ENCODE measurements around the gene PCP4L1.
"Not testable (repeated sequence)": the region's sequence is repeated elsewhere in the genome, so short reads cannot be mapped to it uniquely, and the experiment has no call there.

PCP4L1 gene

GRCh38 chr1:161258439-161259344, at the start of gene PCP4L1:
TSS of gene PCP4L1 (plus strand) at chr1:161258745. CDS start at chr1:161258975, 230 bp downstream.
- DNase-seq (ENCODE audit: extremely low spot score, insufficient read length, low read depth) (peak; percentile 43), FAIRE-seq (peak; percentile 35)

GRCh38 chr1:161209790-161210409, 48.6 kb upstream of the PCP4L1 start:
- DNase-seq (ENCODE audit: extremely low spot score, insufficient read length, low read depth) = peak; percentile 55
- FAIRE-seq = peak; percentile 66

- FAIRE-seq = no peak
- no peak for DNase-seq (ENCODE audit: extremely low spot score, insufficient read length, low read depth)
Observed at GRCh38 chr1:161214369-161214768, 44.2 kb upstream of the PCP4L1 start.

- FAIRE-seq (no peak), DNase-seq (ENCODE audit: extremely low spot score, insufficient read length, low read depth) (no peak)
Observed at GRCh38 chr1:161215076-161215475, 43.5 kb upstream of the PCP4L1 start, which contains the start of gene FCER1G. TSS of gene FCER1G (plus strand) at chr1:161215295. CDS start at chr1:161215322, 27 bp downstream.

GRCh38 chr1:161216945-161217712, 41.4 kb upstream of the PCP4L1 start:
- DNase-seq (ENCODE audit: extremely low spot score, insufficient read length, low read depth) (peak; percentile 40), FAIRE-seq (peak; percentile 97)

GRCh38 chr1:161217831-161218230, 40.7 kb upstream of the PCP4L1 start:
- DNase-seq (ENCODE audit: extremely low spot score, insufficient read length, low read depth) = no peak
- FAIRE-seq = no peak

- FAIRE-seq = no peak
Observed at GRCh38 chr1:161218301-161219077, 40.1 kb upstream of the PCP4L1 start.

GRCh38 chr1:161219078-161219892, 39.3 kb upstream of the PCP4L1 start:
- no peak for FAIRE-seq
- no peak for DNase-seq (ENCODE audit: extremely low spot score, insufficient read length, low read depth)

More at GRCh38 chr1:161218301-161219077, 40.1 kb upstream of the PCP4L1 start:
- DNase-seq (ENCODE audit: extremely low spot score, insufficient read length, low read depth) = no peak

- FAIRE-seq (no peak), DNase-seq (ENCODE audit: extremely low spot score, insufficient read length, low read depth) (no peak)
Observed at GRCh38 chr1:161220002-161220401, 38.5 kb upstream of the PCP4L1 start.

GRCh38 chr1:161222175-161223019, 36.1 kb upstream of the PCP4L1 start:
- DNase-seq (ENCODE audit: extremely low spot score, insufficient read length, low read depth) = no peak
- no peak for FAIRE-seq

- DNase-seq (ENCODE audit: extremely low spot score, insufficient read length, low read depth) (no peak), FAIRE-seq (no peak)
Observed at GRCh38 chr1:161223805-161224694, 34.5 kb upstream of the PCP4L1 start.

- not testable (repeated sequence) for DNase-seq (ENCODE audit: extremely low spot score, insufficient read length, low read depth); FAIRE-seq
Observed at GRCh38 chr1:161224695-161225087, 33.9 kb upstream of the PCP4L1 start.

- DNase-seq (ENCODE audit: extremely low spot score, insufficient read length, low read depth) (no peak), FAIRE-seq (no peak)
Observed at GRCh38 chr1:161225178-161225533, 33.4 kb upstream of the PCP4L1 start.

GRCh38 chr1:161225534-161226319, 32.8 kb upstream of the PCP4L1 start, which contains the start of gene TOMM40L:
TSS of gene TOMM40L (plus strand) at chr1:161226060. CDS start at chr1:161226490, 430 bp downstream.
- peak; percentile 87 for DNase-seq (ENCODE audit: extremely low spot score, insufficient read length, low read depth)
- peak; percentile 99 for FAIRE-seq

- FAIRE-seq (no peak), DNase-seq (ENCODE audit: extremely low spot score, insufficient read length, low read depth) (no peak)
Observed at GRCh38 chr1:161226320-161226711, 32.2 kb upstream of the PCP4L1 start.

GRCh38 chr1:161226759-161227158, 31.8 kb upstream of the PCP4L1 start:
- DNase-seq (ENCODE audit: extremely low spot score, insufficient read length, low read depth) (no peak), FAIRE-seq (no peak)
